CD4-positive, alpha-beta memory T cell (primary cell): ENCODE measurements around the gene INPP4B. TPM values are rescaled to one million over a fixed set of nuclear protein-coding genes. Genes with fewer than 3 reads are reported as not detected.

ENCODE experiments used
- CTCF ChIA-PET: fragments of 350-600 bp; sonication (Branson Sonifier 250); formaldehyde crosslinking; loops from one replicate; lab custom pipeline; 2021; ENCODE audit warnings: inconsistent platforms; ENCODE audit not compliant: partially characterized antibody; lab: Charles Lee
- POLR2A ChIA-PET: fragments of 350-600 bp; sonication (Branson Sonifier 250); formaldehyde crosslinking; loops from one replicate; lab custom pipeline; 2021; ENCODE audit not compliant: partially characterized antibody; lab: Charles Lee
- DNase-seq, 5 donors: peaks; one replicate each; pipeline versions ENCODE4 v3.0.0 to v3.0.0-alpha.2; 2020 to 2022; ENCODE audit warnings: mixed read lengths in 1 of 5
- H3K27ac ChIP-seq: one replicate; pipeline ENCODE4 v1.7.0; 2013; ENCODE audit warnings: low read depth, low read length
- H3K27me3 ChIP-seq: 2 replicates; pipeline ENCODE4 v1.7.0; 2013; ENCODE audit warnings: mild to moderate bottlenecking, low read length, moderate library complexity; ENCODE audit not compliant: insufficient read depth
- H3K36me3 ChIP-seq: 2 replicates; pipeline ENCODE4 v1.7.0; 2013; ENCODE audit warnings: mild to moderate bottlenecking, low read length, moderate library complexity; ENCODE audit not compliant: insufficient read depth
- H3K4me1 ChIP-seq: 2 replicates; pipeline ENCODE4 v1.7.0; 2013; ENCODE audit warnings: mild to moderate bottlenecking, low read length, moderate library complexity; ENCODE audit not compliant: insufficient read depth
- H3K4me3 ChIP-seq, 2 donors: one replicate each; pipeline ENCODE4 v1.7.0; 2013; ENCODE audit warnings: low read length in 2 of 2, mild to moderate bottlenecking in 1 of 2
- H3K9me3 ChIP-seq, 2 donors: one replicate each; pipeline ENCODE4 v1.7.0; 2013; ENCODE audit warnings: low read length in 2 of 2, control low read depth in 1 of 2; ENCODE audit not compliant: control insufficient read depth in 1 of 2
- H3K27ac Mint-ChIP-seq, 7 donors: one replicate each; pipeline ENCODE4 v1.8.0; 2020 to 2021; ENCODE audit warnings: mixed read lengths in 7 of 7, mild to moderate bottlenecking in 6 of 7, inconsistent platforms in 3 of 7, moderate library complexity in 3 of 7
- H3K27me3 Mint-ChIP-seq, 2 donors: one replicate each; pipeline ENCODE4 v1.8.0; 2020 to 2021; ENCODE audit warnings: mixed read lengths in 2 of 2
- H3K36me3 Mint-ChIP-seq, 2 donors: one replicate each; pipeline ENCODE4 v1.8.0; 2020 to 2021; ENCODE audit warnings: mixed read lengths in 2 of 2, inconsistent platforms in 1 of 2, mild to moderate bottlenecking in 1 of 2
- H3K4me1 Mint-ChIP-seq, 4 donors: one replicate each; pipeline ENCODE4 v1.8.0; 2020 to 2021; ENCODE audit warnings: mixed read lengths in 4 of 4, mild to moderate bottlenecking in 1 of 4
- H3K4me3 Mint-ChIP-seq, 8 donors: one replicate each; pipeline ENCODE4 v1.8.0; 2020 to 2021; ENCODE audit warnings: mixed read lengths in 8 of 8, mild to moderate bottlenecking in 7 of 8, moderate library complexity in 6 of 8, inconsistent platforms in 3 of 8
- H3K9me3 Mint-ChIP-seq, 8 donors: one replicate each; pipeline ENCODE4 v1.8.0; 2020 to 2021; ENCODE audit warnings: mixed read lengths in 8 of 8, mild to moderate bottlenecking in 5 of 8, inconsistent platforms in 3 of 8, moderate library complexity in 1 of 8
- intact Hi-C: fragments of 100-400 bp; cut with micrococcal nuclease; formaldehyde crosslinking; loops from one replicate; pipeline ENCODE4 v1.15.1; 2023
- polyA plus RNA-seq, 2 donors: library from polyadenylated mRNA; unstranded; fragments of 300-500 nt; fragmentation: Illumina TruSeq; gene quantifications; one replicate each; pipeline ENCODE4 v1.2.3, GENCODE V29; 2021
- total RNA-seq, 2 experiments: library from RNA; stranded (reverse); gene quantifications; one replicate each; pipeline ENCODE4 v1.2.3, GENCODE V29; 2021

The INPP4B gene
- total and polyA plus RNA-seq, 4 experiments from 2014 or later = 76.7 to 112 (median 80.8) TPM

DNA sequence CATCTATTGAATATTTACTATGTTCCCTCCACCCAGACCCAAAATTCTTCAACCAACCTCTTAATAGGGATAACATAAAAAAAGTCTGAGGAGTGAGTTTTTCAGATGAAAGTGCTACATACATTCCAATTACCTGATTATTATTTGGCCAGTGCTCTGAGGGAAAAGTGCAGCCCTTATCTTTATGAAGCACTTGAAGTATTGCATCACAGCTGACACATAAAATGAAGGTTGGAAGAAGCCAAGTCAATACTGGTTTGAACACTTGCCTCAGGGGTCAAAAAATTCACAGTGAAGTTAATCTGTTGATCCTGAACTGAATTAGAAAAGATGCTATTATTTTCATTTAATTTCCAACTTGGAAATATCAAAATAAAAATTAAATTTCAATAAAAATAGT, 498.9 kb downstream of the INPP4B start:
- intact Hi-C loops = no loop called here
- CTCF ChIA-PET = interaction anchor here (1.1 to 1.7 kb wide), 3 partner anchors 39 to 219 kb away, joined by 3 to 5 read pairs (median 5); no protein-coding TSS in a partner anchor
- Histone ChIP-seq H3K27me3 (no peaks in the 10 kb centered on the region), H3K36me3 (peaks cover under 1% of the 10 kb centered on the region), H3K4me3 (no peak overlapping the region), H3K9me3 (no peaks in the 10 kb centered on the region), H3K4me1 (peaks cover 96% of the 10 kb centered on the region), H3K27ac (peak overlapping the region; percentile 34)
- POLR2A ChIA-PET = interaction anchor here (2.2 to 2.3 kb wide), 2 partner anchors 32 to 219 kb away, joined by 6 to 9 read pairs; no protein-coding TSS in a partner anchor
- H3K27ac Mint-ChIP-seq = peak overlapping the region; percentile 30 to 96 (median 79)
- no peaks in the 10 kb centered on the region for H3K9me3 Mint-ChIP-seq
- peaks cover 13 to 17% of the 10 kb centered on the region in 2 donors for H3K36me3 Mint-ChIP-seq
- H3K4me1 Mint-ChIP-seq = peaks cover 73 to 100% (median 87%) of the 10 kb centered on the region in 4 donors
- H3K27me3 Mint-ChIP-seq = no peaks in the 10 kb centered on the region
- peak overlapping the region; percentile 23 to 90 (median 72) for H3K4me3 Mint-ChIP-seq
- DNase-seq = no peak

DNA sequence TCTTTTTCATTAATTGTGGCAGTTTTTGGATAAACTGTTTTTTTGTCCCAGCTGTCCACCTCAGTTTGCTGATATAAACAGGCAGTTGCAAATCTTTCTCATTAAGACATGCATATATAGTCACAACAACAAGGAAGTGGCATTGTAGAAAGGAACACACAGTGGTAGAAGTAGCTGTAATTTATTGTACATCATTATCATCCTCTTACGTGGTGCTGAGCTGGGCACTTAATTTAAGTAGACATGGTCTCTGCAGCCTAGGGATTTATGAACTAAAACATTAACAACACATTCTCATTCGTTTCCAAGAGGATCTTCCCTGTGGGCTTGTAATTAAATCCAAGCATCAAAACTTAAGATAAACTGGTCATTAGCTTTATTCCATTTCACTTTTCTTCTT, 500.2 kb downstream of the INPP4B start:
- Histone ChIP-seq H3K4me1 (peaks cover 94% of the 10 kb centered on the region), H3K36me3 (peaks cover 8% of the 10 kb centered on the region), H3K27ac (no peak overlapping the region), H3K4me3 (no peak overlapping the region), H3K9me3 (no peaks in the 10 kb centered on the region), H3K27me3 (no peaks in the 10 kb centered on the region)
- Mint-ChIP-seq H3K4me3 (peak overlapping the region; percentile 0 to 82 (median 59)), H3K36me3 (peaks cover 19 to 20% of the 10 kb centered on the region in 2 donors), H3K27ac (peak overlapping the region; percentile 28 to 96 (median 59)), H3K27me3 (no peaks in the 10 kb centered on the region), H3K9me3 (no peaks in the 10 kb centered on the region), H3K4me1 (peaks cover 68 to 100% (median 84%) of the 10 kb centered on the region in 4 donors)
- DNase-seq = no peak
- ChIA-PET CTCF (interaction anchor here (1.0 to 7.8 kb wide), 4 partner anchors 8 to 345 kb away, joined by 3 to 68 read pairs (median 4); no protein-coding TSS in a partner anchor), POLR2A (interaction anchor here (0.7 to 2.2 kb wide), 7 partner anchors 9 to 221 kb away, joined by 3 to 10 read pairs (median 4); no protein-coding TSS in a partner anchor)
- intact Hi-C loops = no loop called here

DNA sequence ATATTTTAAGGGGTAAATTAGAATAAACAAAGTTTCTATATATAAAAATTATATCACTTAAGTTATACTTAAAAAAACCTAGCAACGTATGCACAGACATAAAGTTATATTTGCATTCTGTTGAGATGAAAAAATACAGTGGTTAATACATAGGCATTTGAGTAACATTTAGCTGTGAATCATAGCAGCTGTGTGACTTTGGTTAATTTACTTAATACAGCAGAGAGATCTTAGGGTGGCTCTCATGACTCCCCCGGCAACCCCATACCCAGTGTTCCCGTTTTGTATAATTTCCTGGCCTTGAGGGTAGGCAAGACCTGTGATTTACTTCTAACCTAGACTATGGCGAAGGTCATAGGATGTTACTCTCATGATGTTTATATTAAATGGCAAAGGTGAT, 504.8 kb downstream of the INPP4B start:
- H3K4me1 Mint-ChIP-seq = peaks cover 47 to 86% (median 65%) of the 10 kb centered on the region in 4 donors
- POLR2A ChIA-PET = interaction anchor here (1.4 to 1.6 kb wide), 3 partner anchors 9 to 358 kb away, joined by 3 to 4 read pairs (median 3); no protein-coding TSS in a partner anchor
- peaks cover 28 to 35% of the 10 kb centered on the region in 2 donors for H3K36me3 Mint-ChIP-seq

DNA sequence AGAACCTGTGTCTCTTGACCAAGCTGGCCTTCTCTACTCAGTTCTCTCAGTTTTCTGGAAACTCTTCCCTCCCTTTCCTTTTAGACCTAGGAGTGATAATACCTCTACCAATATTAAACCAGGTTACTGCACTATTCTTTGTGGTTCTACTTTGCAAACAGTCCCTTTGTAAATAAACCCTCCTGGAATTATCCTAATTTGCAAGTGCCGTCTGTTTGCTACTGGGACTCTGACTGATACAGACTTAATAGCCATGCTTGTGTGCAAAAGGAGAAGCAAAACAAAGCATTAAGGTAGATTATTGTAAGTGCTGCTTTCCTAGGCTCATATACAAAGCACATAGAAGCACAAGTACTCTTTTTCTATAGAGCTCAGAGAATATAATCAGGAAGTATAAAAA, 507.0 kb downstream of the INPP4B start:
- Mint-ChIP-seq H3K36me3 (peaks cover 34 to 38% of the 10 kb centered on the region in 2 donors), H3K27ac (peak overlapping the region in 4 of 7 donors; percentile 26 to 75 (median 68)), H3K27me3 (no peaks in the 10 kb centered on the region), H3K4me1 (peaks cover 39 to 84% (median 61%) of the 10 kb centered on the region in 4 donors), H3K9me3 (no peaks in the 10 kb centered on the region), H3K4me3 (peak overlapping the region in 2 of 8 donors; percentile 27 to 44)
- peaks cover 63% of the 10 kb centered on the region for H3K4me1 ChIP-seq
- no peak overlapping the region for H3K4me3 ChIP-seq
- CTCF ChIA-PET = interaction anchor here (1.1 to 7.8 kb wide), 3 partner anchors 8 to 56 kb away, joined by 3 to 68 read pairs (median 4); no protein-coding TSS in a partner anchor
- intact Hi-C loops = no loop called here
- no peaks in the 10 kb centered on the region for H3K9me3 ChIP-seq
- peaks cover 8% of the 10 kb centered on the region for H3K36me3 ChIP-seq
- no peaks in the 10 kb centered on the region for H3K27me3 ChIP-seq
- no peak overlapping the region for H3K27ac ChIP-seq
- POLR2A ChIA-PET = interaction anchor here (0.6 kb wide), 1 partner anchor 228 kb away, joined by 3 read pairs; no protein-coding TSS in a partner anchor
- DNase-seq = no peak

More for the DNA sequence above, 504.8 kb downstream of the INPP4B start:
- peaks cover 77% of the 10 kb centered on the region for H3K4me1 ChIP-seq
- no peaks in the 10 kb centered on the region for H3K9me3 Mint-ChIP-seq
- peak overlapping the region in 1 of 8 donors; percentile 23 for H3K4me3 Mint-ChIP-seq
- H3K27ac Mint-ChIP-seq = peak overlapping the region in 2 of 7 donors; percentile 7 to 41
- H3K27me3 Mint-ChIP-seq = no peaks in the 10 kb centered on the region
- H3K27ac ChIP-seq = no peak overlapping the region
- DNase-seq = no peak
- no peak overlapping the region for H3K4me3 ChIP-seq
- H3K27me3 ChIP-seq = no peaks in the 10 kb centered on the region
- CTCF ChIA-PET = interaction anchor here (7.8 kb wide), 1 partner anchor 13 kb away, joined by 68 read pairs; no protein-coding TSS in a partner anchor
- H3K9me3 ChIP-seq = no peaks in the 10 kb centered on the region
- intact Hi-C loops = no loop called here
- H3K36me3 ChIP-seq = peaks cover 8% of the 10 kb centered on the region

DNA sequence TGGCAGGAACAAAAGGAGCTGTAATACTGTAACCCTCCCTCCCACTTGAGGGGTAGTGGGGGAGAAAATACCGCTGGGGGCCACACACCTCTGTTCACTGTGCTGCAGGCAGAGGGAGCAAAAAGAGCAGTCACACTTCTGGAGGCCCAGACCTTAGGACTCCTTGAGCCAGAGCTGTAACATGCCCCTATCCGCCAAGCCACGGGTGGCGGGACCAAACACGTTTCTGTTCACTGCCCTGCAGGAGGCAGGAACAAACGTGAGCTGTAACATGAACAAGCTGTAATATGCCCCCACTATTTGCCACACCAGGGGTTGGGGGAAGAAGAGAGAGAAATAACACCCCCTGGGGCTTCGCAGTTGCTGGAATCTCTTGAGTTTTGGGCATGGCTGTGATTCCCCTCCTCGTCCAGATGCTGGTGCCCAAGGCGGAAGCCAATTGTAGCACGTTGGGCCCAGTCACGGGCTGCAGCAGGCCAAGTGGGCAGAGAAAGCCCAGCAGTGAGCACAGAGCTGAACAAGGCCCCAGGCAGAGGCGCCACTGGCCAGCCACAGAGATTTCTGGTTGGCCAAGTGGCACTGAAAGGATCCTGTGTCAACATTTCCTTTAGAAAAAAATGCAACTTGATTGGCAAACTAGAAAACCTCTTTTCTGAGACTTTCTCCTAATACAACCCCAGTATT, 509.7 kb downstream of the INPP4B start:
- no peaks in the 10 kb centered on the region for H3K9me3 Mint-ChIP-seq
- H3K4me1 ChIP-seq = peaks cover 57% of the 10 kb centered on the region
- CTCF ChIA-PET = interaction anchor here (0.8 kb wide), 1 partner anchor 31 kb away, joined by 3 read pairs; no protein-coding TSS in a partner anchor
- no peaks in the 10 kb centered on the region for H3K27me3 ChIP-seq
- H3K27ac ChIP-seq = no peak overlapping the region
- no peaks in the 10 kb centered on the region for H3K27me3 Mint-ChIP-seq
- H3K9me3 ChIP-seq = no peaks in the 10 kb centered on the region
- peaks cover 32 to 37% of the 10 kb centered on the region in 2 donors for H3K36me3 Mint-ChIP-seq
- peaks cover 39 to 79% (median 52%) of the 10 kb centered on the region in 4 donors for H3K4me1 Mint-ChIP-seq
- H3K4me3 ChIP-seq = no peak overlapping the region
- no peak for DNase-seq
- POLR2A ChIA-PET = interaction anchor here (1.6 kb wide), 1 partner anchor 10 kb away, joined by 5 read pairs; no protein-coding TSS in a partner anchor
- H3K4me3 Mint-ChIP-seq = peak overlapping the region in 1 of 8 donors; percentile 15
- no peaks in the 10 kb centered on the region for H3K36me3 ChIP-seq
- no peak overlapping the region for H3K27ac Mint-ChIP-seq
- intact Hi-C loops = no loop called here

DNA sequence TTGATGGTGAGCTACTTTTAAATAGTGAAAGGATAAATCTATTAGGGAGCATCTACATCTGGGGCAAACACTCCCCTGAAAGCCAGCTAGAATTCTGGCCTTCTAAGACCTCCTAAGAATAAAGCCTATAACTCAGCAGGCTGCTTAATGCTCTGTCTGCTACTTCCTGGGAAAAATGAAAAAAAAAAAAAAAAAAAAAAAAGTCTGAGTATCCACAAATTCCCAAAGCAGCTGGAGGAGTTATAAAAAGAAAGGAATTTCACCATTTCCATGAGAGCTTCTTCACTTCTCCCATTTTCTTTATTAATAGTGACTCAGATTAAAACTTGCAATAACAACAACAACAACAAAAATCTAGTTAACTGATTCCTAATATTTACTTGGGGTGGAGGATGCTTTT, 511.2 kb downstream of the INPP4B start:
- no peaks in the 10 kb centered on the region for H3K36me3 ChIP-seq
- intact Hi-C loops = no loop called here
- H3K27ac Mint-ChIP-seq = peak overlapping the region in 2 of 7 donors; percentile 45 to 65
- H3K27me3 ChIP-seq = no peaks in the 10 kb centered on the region
- peaks cover 34 to 35% of the 10 kb centered on the region in 2 donors for H3K36me3 Mint-ChIP-seq
- no peaks in the 10 kb centered on the region for H3K27me3 Mint-ChIP-seq
- peaks cover 59% of the 10 kb centered on the region for H3K4me1 ChIP-seq
- no peak overlapping the region for H3K4me3 Mint-ChIP-seq
- H3K9me3 Mint-ChIP-seq = no peaks in the 10 kb centered on the region
- no peak for DNase-seq
- CTCF ChIA-PET = interaction anchor here (1.2 kb wide), 1 partner anchor 17 kb away, joined by 3 read pairs; no protein-coding TSS in a partner anchor
- H3K9me3 ChIP-seq = no peaks in the 10 kb centered on the region
- peaks cover 50 to 80% (median 58%) of the 10 kb centered on the region in 4 donors for H3K4me1 Mint-ChIP-seq
- no peak overlapping the region for H3K27ac ChIP-seq
- POLR2A ChIA-PET = interaction anchor here (0.6 kb wide), 1 partner anchor 134 kb away, joined by 3 read pairs; no protein-coding TSS in a partner anchor
- no peak overlapping the region for H3K4me3 ChIP-seq
